GM10847 (cell line): ENCODE measurements around the gene SRGAP3.

Source experiments
- POLR2A ChIP-seq: IDR thresholded peaks from 2 replicates; pipeline ENCODE4 v1.6.1; 2011; ENCODE audit not compliant: insufficient read length; ENCODE audit errors: extremely low read depth

The SRGAP3 gene

GRCh38 chr3:9249273-9250192 is at the start of gene SRGAP3:
SRGAP3 (minus strand) TSS chr3:9249646; CDS start chr3:9248951, 695 bp downstream.
- TF ChIP-seq POLR2A: no peak

- TF ChIP-seq POLR2A: no peak
These were observed 48.8 kb upstream of the SRGAP3 start for GRCh38 chr3:9298236-9298635.

- TF ChIP-seq POLR2A: no peak
These were observed 46.8 kb upstream of the SRGAP3 start for GRCh38 chr3:9296241-9296640.

GRCh38 chr3:9295007-9295406 is 45.6 kb upstream of the SRGAP3 start:
- no peak for TF ChIP-seq POLR2A

GRCh38 chr3:9293076-9293475 is 43.6 kb upstream of the SRGAP3 start:
- no peak for TF ChIP-seq POLR2A

- TF ChIP-seq POLR2A: no peak
These were observed 43.1 kb upstream of the SRGAP3 start for GRCh38 chr3:9292516-9292915.

- no peak for TF ChIP-seq POLR2A
These were observed 42.5 kb upstream of the SRGAP3 start for GRCh38 chr3:9291821-9292410.

- no peak for TF ChIP-seq POLR2A
These were observed 41.1 kb upstream of the SRGAP3 start for GRCh38 chr3:9290566-9290965.

GRCh38 chr3:9280451-9281219 is 31.2 kb upstream of the SRGAP3 start:
- no peak for TF ChIP-seq POLR2A

- TF ChIP-seq POLR2A: no peak
These were observed 30.5 kb upstream of the SRGAP3 start for GRCh38 chr3:9279966-9280365.

GRCh38 chr3:9278498-9278897 is 29.1 kb upstream of the SRGAP3 start:
- no peak for TF ChIP-seq POLR2A

GRCh38 chr3:9278085-9278484 is 28.6 kb upstream of the SRGAP3 start:
- no peak for TF ChIP-seq POLR2A

GRCh38 chr3:9276761-9277370 is 27.4 kb upstream of the SRGAP3 start:
- TF ChIP-seq POLR2A: no peak

GRCh38 chr3:9271903-9272302 is 22.5 kb upstream of the SRGAP3 start:
- no peak for TF ChIP-seq POLR2A

- no peak for TF ChIP-seq POLR2A
These were observed 21.3 kb upstream of the SRGAP3 start for GRCh38 chr3:9270704-9271103.
